Upper lobe of left lung (tissue), 4 donors: ENCODE measurements around the gene STK17B.

Experiments used
- CTCF ChIP-seq, 6 experiments: fragments of 450-650 bp in 4 of 6; fragments of 200-600 bp in 2 of 6; sonication (generic) in 2 of 6; IDR thresholded peaks; one replicate each; pipeline ENCODE4 v1.5.1; 2016 to 2019; ENCODE audit warnings: antibody characterized with exemption in 6 of 6
- POLR2A ChIP-seq, 4 donors: fragments of 450-650 bp; IDR thresholded peaks; one replicate each; pipeline ENCODE4 v1.5.1; 2016 to 2017; ENCODE audit warnings: antibody characterized with exemption in 4 of 4, mild to moderate bottlenecking in 2 of 4

GRCh38 chr2:196218106-196218505, 46.7 kb upstream of the STK17B start:
- TF ChIP-seq POLR2A (IDR thresholded peaks at IDR 0.05) = no peak
- TF ChIP-seq CTCF (IDR thresholded peaks at IDR 0.05) = no peak
